ENCODE data around the gene ESR1. TPM values are rescaled to one million over a fixed set of nuclear protein-coding genes. Genes with fewer than 3 reads are reported as not detected.

ESR1 gene
- 0.02 TPM in 1 of 5 replicates, not detected in the others for total RNA-seq (2022; extraction: Qiagen RNA extraction)

DNA sequence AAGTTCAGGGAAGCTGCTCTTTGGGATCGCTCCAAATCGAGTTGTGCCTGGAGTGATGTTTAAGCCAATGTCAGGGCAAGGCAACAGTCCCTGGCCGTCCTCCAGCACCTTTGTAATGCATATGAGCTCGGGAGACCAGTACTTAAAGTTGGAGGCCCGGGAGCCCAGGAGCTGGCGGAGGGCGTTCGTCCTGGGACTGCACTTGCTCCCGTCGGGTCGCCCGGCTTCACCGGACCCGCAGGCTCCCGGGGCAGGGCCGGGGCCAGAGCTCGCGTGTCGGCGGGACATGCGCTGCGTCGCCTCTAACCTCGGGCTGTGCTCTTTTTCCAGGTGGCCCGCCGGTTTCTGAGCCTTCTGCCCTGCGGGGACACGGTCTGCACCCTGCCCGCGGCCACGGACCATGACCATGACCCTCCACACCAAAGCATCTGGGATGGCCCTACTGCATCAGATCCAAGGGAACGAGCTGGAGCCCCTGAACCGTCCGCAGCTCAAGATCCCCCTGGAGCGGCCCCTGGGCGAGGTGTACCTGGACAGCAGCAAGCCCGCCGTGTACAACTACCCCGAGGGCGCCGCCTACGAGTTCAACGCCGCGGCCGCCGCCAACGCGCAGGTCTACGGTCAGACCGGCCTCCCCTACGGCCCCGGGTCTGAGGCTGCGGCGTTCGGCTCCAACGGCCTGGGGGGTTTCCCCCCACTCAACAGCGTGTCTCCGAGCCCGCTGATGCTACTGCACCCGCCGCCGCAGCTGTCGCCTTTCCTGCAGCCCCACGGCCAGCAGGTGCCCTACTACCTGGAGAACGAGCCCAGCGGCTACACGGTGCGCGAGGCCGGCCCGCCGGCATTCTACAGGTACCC lies at the start of gene ESR1:
ESR1 (plus strand) TSS at position 170 of the 858 bp plus-strand sequence; CDS start at position 401, 231 bp downstream.

